Activated T-cell treated with anti-CD3 and anti-CD28 coated beads, Interleukin-2, amount 50 U/mL, for 1 hour (primary cell): ENCODE data around the gene RGPD8.

Experiments used
- DNase-seq: peaks from one replicate; pipeline ENCODE4 v3.0.0-alpha.2; 2020

RGPD8 gene

DNA sequence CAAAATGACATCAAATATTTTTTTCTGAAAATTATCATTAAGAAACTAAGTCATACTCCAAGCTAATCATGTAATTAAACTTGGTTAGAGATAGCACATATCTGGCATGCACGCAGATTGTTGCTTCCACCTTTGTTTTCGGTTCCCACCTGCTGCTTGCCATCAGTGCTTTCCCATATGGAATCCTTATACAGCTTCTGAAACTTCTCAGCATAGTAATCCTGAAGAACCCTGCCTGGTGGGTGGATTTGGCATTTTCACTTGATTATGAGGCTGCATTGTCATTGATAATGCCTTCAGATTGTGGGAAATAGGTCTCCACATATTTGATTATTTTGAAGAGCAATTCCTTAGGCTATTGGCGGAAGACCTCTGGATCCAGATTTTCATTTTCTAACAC lies 110.5 kb downstream of the RGPD8 start:
- DNase-seq: no peak

DNA sequence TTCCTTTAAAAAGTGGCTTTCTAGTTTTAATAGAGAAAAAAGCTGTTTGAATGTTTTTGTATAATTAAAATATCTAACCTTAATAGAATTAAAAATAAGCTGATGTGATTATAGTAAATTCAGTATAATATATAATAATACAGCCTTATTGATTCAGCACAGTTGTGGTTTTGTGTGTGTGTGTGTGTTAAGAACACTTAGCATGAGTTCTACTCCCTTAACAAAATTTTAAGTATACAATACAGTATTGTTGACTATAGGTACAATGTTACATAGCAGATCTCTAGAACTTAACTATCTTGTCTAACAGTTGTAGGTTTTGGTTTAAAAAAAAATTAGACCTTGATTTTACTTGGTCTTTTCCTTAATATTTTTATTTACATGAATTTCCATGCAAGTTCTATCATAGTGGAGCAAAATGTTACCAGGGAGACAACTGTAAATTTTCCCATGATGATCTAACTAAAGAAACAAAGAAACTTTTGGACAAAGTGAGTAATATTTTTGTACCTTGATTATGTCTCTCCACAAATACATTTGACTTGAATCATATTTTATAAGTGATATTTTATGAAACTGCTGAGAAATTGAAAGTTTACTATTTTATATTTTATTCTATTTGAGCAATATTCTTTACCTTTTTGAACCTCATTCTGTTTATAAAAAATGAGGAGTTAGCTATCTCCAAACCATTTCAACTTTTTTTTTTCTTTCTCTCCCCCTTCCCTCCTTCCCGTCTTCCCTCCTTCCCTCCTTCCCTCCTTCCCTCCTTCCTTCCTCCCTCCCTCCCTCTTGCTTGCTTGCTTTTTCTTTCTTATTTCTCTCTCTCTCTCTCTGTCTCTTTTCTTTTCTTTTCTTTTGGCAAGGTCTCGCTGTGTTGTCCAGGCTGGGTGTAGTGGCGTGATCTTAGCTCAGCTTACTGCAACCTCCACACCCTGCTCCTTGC lies 111.8 kb downstream of the RGPD8 start:
- no peak for DNase-seq
